Measurements from ENCODE around the gene ZNF84. TPM values are rescaled to one million over a fixed set of nuclear protein-coding genes. Genes with fewer than 3 reads are reported as not detected.
A peak's percentile ranks its signal among the peaks of the same experiment; 100 is the strongest.

Gene ZNF84
- total RNA-seq, 2 experiments from 2014 or later = 26.9 to 37.9 TPM

DNA sequence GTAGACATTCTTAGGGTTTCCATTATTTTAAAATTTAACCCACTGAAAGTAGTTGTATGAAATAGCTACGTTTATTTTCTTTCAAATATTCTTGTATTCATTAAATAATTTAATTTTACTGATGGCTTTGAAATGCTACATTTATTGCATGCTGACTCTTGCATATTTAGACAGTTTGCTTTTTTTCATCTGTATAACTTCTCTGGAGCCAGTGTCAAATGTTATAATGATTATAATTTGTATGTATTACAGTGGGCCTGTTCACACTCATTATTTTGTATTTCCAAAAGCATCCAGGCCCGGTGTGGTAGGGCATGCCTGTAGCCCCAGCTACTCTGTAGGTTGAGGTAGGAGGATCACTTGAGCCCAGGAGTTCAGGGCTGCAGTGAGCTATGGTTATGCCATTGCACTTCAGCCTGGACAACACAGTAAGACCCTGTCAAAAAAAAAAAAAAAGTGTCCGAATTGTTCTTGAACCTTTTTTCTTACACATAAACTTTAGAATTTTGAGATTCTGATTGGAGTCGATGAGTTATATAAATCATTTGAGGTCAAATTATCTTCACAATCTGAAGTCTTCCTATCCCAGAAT is 905 bp downstream of the ZNF84 start:
- H3K4me2 ChIP-seq (ENCODE audit: low read length) = peak overlapping the region; percentile 82
- no TSS peak for BruUV-seq (replicated peaks)
- H3K9me2 ChIP-seq (ENCODE audit: insufficient read depth, low read length) = no peaks in the 10 kb centered on the region
- H3K27ac ChIP-seq (ENCODE audit: low read depth, low read length, poor library complexity, severe bottlenecking) = peak overlapping the region; percentile 81
- ChIA-PET CTCF (ENCODE audit: unreplicated experiment) (no interaction called here), POLR2A (interaction anchor here (0.6 to 1.3 kb wide), 5 partner anchors 8 to 405 kb away, joined by 3 to 4 read pairs (median 3); partner anchors contain the start of gene ZNF26)
- H3K36me3 ChIP-seq (ENCODE audit: insufficient read depth, low read length) = peaks cover 52% of the 10 kb centered on the region
- intact Hi-C loops (cut with micrococcal nuclease; ENCODE audit: unreplicated experiment) = no loop called here
- peak; percentile 8 for DNase-seq (ENCODE audit: low spot score)
- H3K79me2 ChIP-seq (ENCODE audit: insufficient read depth, low read depth, low read length) = peaks cover 28% of the 10 kb centered on the region
- TF ChIP-seq, protein P1, sequence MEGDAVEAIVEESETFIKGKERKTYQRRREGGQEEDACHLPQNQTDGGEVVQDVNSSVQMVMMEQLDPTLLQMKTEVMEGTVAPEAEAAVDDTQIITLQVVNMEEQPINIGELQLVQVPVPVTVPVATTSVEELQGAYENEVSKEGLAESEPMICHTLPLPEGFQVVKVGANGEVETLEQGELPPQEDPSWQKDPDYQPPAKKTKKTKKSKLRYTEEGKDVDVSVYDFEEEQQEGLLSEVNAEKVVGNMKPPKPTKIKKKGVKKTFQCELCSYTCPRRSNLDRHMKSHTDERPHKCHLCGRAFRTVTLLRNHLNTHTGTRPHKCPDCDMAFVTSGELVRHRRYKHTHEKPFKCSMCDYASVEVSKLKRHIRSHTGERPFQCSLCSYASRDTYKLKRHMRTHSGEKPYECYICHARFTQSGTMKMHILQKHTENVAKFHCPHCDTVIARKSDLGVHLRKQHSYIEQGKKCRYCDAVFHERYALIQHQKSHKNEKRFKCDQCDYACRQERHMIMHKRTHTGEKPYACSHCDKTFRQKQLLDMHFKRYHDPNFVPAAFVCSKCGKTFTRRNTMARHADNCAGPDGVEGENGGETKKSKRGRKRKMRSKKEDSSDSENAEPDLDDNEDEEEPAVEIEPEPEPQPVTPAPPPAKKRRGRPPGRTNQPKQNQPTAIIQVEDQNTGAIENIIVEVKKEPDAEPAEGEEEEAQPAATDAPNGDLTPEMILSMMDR (conservative IDR thresholded peaks at IDR 0.05; ENCODE audit: low read length) = no peak
- TF ChIP-seq EZH2phosphoT487 (IDR thresholded peaks at IDR 0.05; ENCODE audit: borderline replicate concordance, low read depth, low read length) = no peak
- H3K4me1 ChIP-seq (ENCODE audit: insufficient read depth, low read length, poor library complexity, severe bottlenecking) = peaks cover 8% of the 10 kb centered on the region
- no peaks in the 10 kb centered on the region for H4K20me1 ChIP-seq (ENCODE audit: insufficient read depth, low read length)
- H3K9me3 ChIP-seq (ENCODE audit: low read length) = peaks cover 62% of the 10 kb centered on the region
- peak overlapping the region; percentile 66 for H2AFZ ChIP-seq (ENCODE audit: low read length)
- peak overlapping the region; percentile 86 for H3K4me3 ChIP-seq (ENCODE audit: low read depth, low read length, poor library complexity, severe bottlenecking)

DNA sequence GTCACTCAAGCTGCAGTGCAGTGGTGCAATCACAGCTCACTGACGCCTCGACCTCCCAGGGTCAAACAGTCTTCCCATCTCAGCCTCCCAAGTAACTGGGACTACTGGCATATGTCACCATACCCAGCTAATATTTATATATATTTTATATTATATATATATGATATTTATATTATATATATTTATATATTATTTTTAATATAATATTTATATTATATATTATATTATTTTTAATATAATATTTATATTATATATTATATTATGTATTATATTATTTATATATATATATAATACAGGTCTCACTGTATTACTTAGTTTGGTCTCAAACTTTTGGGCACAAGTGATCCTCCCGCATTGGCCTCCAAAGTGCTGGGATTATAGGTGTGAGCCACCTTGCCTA is 9.4 kb downstream of the ZNF84 start:
- no peaks in the 10 kb centered on the region for H4K20me1 ChIP-seq (ENCODE audit: insufficient read depth, low read length)
- H3K9me2 ChIP-seq (ENCODE audit: insufficient read depth, low read length) = no peaks in the 10 kb centered on the region
- H3K27ac ChIP-seq (ENCODE audit: low read depth, low read length, poor library complexity, severe bottlenecking) = no peak overlapping the region
- peaks cover 89% of the 10 kb centered on the region for H3K9me3 ChIP-seq (ENCODE audit: low read length)
- H3K4me3 ChIP-seq (ENCODE audit: low read depth, low read length, poor library complexity, severe bottlenecking) = no peak overlapping the region
- no peaks in the 10 kb centered on the region for H3K4me1 ChIP-seq (ENCODE audit: insufficient read depth, low read length, poor library complexity, severe bottlenecking)
- TF ChIP-seq EZH2phosphoT487 (IDR thresholded peaks at IDR 0.05; ENCODE audit: borderline replicate concordance, low read depth, low read length) = no peak
- TF ChIP-seq, protein P1 (conservative IDR thresholded peaks at IDR 0.05; ENCODE audit: low read length) = no peak
- POLR2A ChIA-PET = no interaction called here
- H3K36me3 ChIP-seq (ENCODE audit: insufficient read depth, low read length) = peaks cover 98% of the 10 kb centered on the region
- no TSS peak for BruUV-seq (replicated peaks)
- intact Hi-C loops (cut with micrococcal nuclease; ENCODE audit: unreplicated experiment) = no loop called here
- CTCF ChIA-PET (ENCODE audit: unreplicated experiment) = no interaction called here
- no peaks in the 10 kb centered on the region for H3K79me2 ChIP-seq (ENCODE audit: insufficient read depth, low read depth, low read length)
- no peak for DNase-seq (ENCODE audit: low spot score)
- H2AFZ ChIP-seq (ENCODE audit: low read length) = no peak overlapping the region
- no peak overlapping the region for H3K4me2 ChIP-seq (ENCODE audit: low read length)

DNA sequence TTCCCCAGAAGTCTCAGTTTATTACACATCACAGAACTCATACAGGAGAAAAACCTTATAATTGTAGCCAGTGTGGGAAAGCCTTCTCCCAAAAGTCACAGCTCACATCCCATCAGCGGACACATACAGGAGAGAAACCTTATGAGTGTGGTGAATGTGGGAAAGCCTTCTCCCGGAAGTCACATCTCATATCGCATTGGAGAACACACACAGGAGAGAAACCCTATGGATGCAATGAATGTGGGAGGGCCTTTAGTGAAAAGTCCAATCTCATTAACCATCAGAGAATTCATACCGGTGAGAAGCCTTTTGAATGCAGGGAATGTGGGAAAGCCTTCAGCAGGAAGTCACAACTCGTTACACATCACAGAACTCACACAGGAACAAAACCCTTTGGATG is 20.1 kb downstream of the ZNF84 start:
- no peak for DNase-seq (ENCODE audit: low spot score)
- Histone ChIP-seq H3K4me1 (ENCODE audit: insufficient read depth, low read length, poor library complexity, severe bottlenecking) (no peaks in the 10 kb centered on the region), H2AFZ (ENCODE audit: low read length) (no peak overlapping the region), H3K4me2 (ENCODE audit: low read length) (no peak overlapping the region), H4K20me1 (ENCODE audit: insufficient read depth, low read length) (no peaks in the 10 kb centered on the region), H3K36me3 (ENCODE audit: insufficient read depth, low read length) (peaks cover 66% of the 10 kb centered on the region), H3K4me3 (ENCODE audit: low read depth, low read length, poor library complexity, severe bottlenecking) (no peak overlapping the region), H3K79me2 (ENCODE audit: insufficient read depth, low read depth, low read length) (no peaks in the 10 kb centered on the region), H3K9me3 (ENCODE audit: low read length) (peaks cover 80% of the 10 kb centered on the region), H3K9me2 (ENCODE audit: insufficient read depth, low read length) (no peaks in the 10 kb centered on the region), H3K27ac (ENCODE audit: low read depth, low read length, poor library complexity, severe bottlenecking) (no peak overlapping the region)
- TF ChIP-seq, protein P1 (conservative IDR thresholded peaks at IDR 0.05; ENCODE audit: low read length) = no peak
- TF ChIP-seq EZH2phosphoT487 (IDR thresholded peaks at IDR 0.05; ENCODE audit: borderline replicate concordance, low read depth, low read length) = no peak
- ChIA-PET POLR2A (no interaction called here), CTCF (ENCODE audit: unreplicated experiment) (no interaction called here)
- intact Hi-C loops (cut with micrococcal nuclease; ENCODE audit: unreplicated experiment) = no loop called here
- no TSS peak for BruUV-seq (replicated peaks)

Data from OCI-LY7 (cell line).